WI38 (cell line): ENCODE data around the gene RALGAPA1.

Experiments used
- H3K4me3 ChIP-seq: 2 replicates; pipeline ENCODE4 v1.5.1; 2011; ENCODE audit warnings: low read depth, mild to moderate bottlenecking, control low read depth, low read length
- CTCF ChIP-seq: IDR thresholded peaks from 2 replicates; pipeline ENCODE4 v1.5.1; 2012; ENCODE audit warnings: low read depth, mild to moderate bottlenecking, control low read depth, low read length

The RALGAPA1 gene

GRCh38 chr14:35766700-35767082, 42.4 kb downstream of the RALGAPA1 start:
- no peak for TF ChIP-seq CTCF
- H3K4me3 ChIP-seq: no peak overlapping the region

GRCh38 chr14:35766036-35766699, 42.9 kb downstream of the RALGAPA1 start:
- no peak overlapping the region for H3K4me3 ChIP-seq
- no peak for TF ChIP-seq CTCF

GRCh38 chr14:35761922-35762321, 47.2 kb downstream of the RALGAPA1 start:
- H3K4me3 ChIP-seq: no peak overlapping the region
- no peak for TF ChIP-seq CTCF

- TF ChIP-seq CTCF: no peak
- H3K4me3 ChIP-seq: no peak overlapping the region
Measured at GRCh38 chr14:35760143-35760542, 49.0 kb downstream of the RALGAPA1 start.

GRCh38 chr14:35758523-35759129, 50.5 kb downstream of the RALGAPA1 start:
- H3K4me3 ChIP-seq: no peak overlapping the region
- no peak for TF ChIP-seq CTCF

GRCh38 chr14:35754671-35755070, 54.4 kb downstream of the RALGAPA1 start:
- H3K4me3 ChIP-seq: no peak overlapping the region
- no peak for TF ChIP-seq CTCF

GRCh38 chr14:35752380-35752779, 56.7 kb downstream of the RALGAPA1 start:
- TF ChIP-seq CTCF: no peak

More at GRCh38 chr14:35752380-35752779, 56.7 kb downstream of the RALGAPA1 start:
- H3K4me3 ChIP-seq: no peak overlapping the region
